HG02840 (cell line): Measurements from ENCODE around the gene MTM1.
A peak's percentile ranks its signal among the peaks of the same experiment; 100 is the strongest.

Experiments used
- ATAC-seq: cut with Tn5 transposase; IDR thresholded peaks from one replicate; pipeline ENCODE4 v1.9.1; 2021; ENCODE audit warnings: mild to moderate bottlenecking, moderate library complexity, moderate number of reproducible peaks; ENCODE audit not compliant: unreplicated experiment, low FRiP score

MTM1 gene

DNA sequence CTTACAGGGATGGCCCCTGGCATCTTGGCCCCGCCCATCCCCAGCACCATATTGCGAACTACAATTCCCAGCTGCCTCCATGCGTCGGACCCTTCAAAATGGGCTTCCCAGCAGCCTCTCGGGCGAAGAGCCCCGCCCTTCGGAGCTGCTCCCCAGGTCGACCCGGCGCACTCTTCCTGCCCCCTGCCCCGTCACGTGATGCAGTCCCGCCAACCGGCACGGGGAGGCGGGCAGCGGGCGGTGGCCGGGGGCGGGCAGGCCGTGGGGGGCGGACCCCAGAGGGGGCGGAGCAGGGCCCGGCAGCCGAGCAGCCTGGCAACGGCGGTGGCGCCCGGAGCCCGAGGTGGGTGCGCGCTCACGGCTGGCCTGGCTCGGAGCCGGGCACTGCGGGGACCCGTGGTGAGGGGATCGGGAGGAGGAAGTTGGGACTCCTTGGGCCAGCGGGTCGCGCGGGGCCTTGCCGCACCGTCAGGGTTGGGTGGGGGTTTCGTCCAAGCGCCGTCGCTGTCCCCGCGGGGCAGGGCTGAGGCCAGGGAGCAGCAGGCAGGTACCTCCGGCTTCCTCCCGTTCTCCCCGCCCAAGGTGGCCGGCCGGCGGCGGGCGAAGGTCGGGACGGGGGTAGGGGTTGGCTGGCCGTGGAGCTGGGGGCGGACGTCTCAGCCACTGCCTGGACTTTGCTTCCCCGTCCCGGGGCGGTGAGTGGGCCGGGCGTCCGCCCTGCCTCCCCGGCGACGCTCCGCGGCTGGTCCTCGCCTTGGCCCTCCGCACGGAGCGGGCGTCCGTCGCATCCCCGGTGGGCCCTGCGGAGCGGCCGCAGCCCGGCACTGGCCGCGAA, at the start of gene MTM1:
Gene MTM1 (plus strand): TSS at position 302 of the 835 bp plus-strand sequence. CDS start 23,994 bp downstream, outside the sequence.
- peak; percentile 94 for ATAC-seq

DNA sequence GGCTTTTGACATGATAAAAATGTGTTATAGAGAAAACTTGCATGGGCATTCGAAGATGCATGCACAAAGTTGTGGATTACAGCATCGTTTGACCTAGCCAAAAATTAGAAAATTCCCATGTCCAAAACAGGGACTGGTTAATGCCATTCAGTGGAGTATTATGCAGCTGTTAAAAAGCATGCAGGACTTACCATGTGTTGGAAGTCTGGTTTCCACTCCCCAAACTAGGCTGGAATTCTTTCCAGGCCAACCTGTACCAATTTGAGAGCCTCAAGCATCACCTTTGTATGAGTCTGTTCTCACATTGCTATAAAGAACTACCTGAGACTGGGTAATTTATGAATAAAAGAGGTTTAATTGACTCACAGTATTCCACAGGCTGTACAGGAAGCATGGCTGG, 45.9 kb upstream of the MTM1 start:
- ATAC-seq, result no peak

DNA sequence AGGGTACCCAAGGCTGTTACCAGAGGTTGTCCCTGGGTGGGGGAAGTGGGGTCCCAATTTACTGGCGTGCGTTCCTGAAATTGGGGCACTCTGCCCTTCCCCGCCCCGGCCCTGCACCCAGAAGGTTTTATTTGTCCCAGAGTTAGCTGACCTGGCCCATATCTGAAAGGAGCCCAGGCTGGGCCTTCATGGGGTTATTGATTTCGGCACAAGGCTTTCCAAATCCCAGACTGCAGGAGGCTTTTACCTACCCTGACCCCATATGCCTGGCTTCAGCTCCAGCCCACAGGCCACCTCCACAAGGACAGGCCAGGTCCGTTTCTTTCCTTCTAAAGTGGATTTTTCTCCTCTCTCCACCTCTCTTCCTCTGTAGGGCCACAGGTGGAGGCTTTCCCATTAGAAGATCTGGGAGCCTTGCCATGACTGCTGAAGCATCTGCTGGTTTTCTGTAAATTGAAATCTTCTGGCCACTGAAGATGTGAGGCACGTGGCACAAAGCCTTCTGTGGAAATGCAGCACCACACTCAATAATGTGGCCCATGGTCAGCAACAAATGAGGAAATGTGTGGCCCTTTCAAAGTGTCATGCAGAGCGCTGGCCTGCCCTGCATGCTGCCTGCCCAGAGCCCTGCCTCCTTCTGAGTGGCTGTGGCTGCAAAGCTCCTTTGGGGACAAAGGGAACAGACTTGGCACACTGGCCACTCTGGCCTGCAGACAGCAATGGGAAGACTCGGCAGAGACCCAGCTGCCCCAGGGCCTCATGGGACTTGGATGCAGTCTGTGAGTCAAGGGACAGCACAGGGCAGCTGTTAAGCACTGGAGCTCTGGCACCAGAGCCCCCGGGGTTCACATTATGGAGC, 43.1 kb upstream of the MTM1 start:
- no peak for ATAC-seq

DNA sequence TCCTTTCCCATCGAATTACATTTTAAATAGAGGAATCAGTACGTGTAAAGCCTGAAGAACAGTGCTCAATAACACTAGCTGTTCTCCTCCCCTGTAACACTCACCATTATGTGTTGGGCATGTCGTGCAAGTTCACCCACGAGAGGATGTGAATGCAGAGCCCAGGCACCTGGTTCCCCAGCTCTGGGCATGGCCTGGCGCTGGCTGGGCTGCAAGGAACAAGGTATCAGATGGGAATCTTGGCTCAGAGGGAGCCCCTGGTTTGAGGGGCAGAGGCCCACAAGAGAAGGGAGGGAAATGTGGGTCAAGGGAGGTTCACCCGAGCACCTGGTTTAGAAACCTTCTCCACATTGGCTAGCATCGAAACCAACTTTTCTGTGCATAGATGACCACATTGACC, 41.7 kb upstream of the MTM1 start:
- no peak for ATAC-seq

DNA sequence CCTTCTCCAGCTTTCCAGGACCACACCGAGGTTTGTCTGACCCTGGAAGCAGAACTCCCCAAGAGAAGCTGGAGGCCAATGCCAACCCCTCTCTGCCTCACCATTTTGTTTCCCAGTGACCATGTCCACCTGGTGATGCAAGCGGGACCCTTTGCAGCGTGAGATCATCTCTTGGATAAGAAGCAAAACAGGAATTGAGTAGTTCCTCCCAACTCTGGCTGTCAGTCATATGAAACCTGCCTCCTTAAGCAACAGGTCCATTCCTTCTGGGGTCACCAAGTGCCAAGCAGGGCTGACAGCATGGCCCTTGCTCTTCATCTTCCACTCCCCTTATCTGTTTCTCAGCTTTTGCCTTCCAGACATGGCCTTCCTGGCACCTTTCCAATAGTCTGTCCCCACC, 41.3 kb upstream of the MTM1 start:
- ATAC-seq, result no peak

DNA sequence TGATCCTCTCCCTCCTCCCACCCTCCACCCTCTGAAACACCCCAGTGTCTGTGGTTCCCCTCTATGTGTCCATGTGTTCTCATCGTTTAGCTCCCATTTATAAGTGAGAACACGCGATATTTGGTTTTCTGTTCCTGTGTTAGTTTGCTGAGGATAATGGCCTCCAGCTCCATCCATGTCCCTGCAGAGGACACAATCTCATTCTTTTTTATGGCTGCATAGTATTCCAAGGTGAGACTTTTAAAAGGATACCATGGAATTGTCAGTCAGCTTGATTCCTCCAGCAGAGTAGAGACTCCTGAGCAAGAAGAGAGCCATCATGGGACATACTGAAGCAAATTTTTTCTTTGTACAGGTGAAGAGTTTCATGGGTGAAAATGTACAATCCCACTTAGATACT, 38.8 kb upstream of the MTM1 start:
- no peak for ATAC-seq

DNA sequence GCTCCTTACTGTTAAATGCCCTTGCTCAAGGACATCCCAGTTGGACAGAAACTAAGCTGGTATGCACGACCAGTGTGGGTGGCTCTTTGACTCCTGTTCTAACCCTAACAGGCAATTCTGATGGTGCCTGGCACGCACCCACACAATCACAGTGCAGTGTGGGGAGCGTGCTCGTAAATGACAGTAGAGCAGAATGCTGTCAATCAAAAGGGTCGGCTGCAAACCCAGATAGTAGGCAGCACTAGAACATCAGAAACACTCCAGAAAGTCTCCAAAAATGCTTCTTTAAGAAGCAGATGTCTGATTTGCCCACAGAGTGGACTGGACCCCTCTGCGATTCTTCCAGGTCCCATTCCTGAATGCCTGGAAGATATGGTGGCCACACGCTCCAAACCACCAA, 37.6 kb upstream of the MTM1 start:
- ATAC-seq, result no peak

DNA sequence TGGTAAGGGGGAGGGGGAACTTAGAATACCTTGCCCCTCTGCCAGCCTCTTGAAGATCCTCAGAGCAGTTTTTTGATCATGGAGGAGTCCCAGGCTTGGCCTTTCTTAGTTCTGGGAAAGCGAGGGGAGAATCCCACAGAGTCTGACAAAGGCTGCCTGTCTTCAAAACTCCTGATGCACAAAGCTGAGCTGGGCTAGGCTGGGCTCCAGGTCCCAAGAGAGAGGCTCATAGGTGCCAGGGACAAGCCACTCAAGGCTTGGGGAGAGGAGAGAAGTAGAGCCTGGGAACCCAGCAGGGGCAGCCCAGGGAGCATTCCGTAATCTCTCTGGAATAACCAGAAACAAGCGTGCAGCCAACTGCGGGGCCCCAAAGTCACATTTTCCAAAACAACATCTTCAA, 37.0 kb upstream of the MTM1 start:
- ATAC-seq, result no peak

DNA sequence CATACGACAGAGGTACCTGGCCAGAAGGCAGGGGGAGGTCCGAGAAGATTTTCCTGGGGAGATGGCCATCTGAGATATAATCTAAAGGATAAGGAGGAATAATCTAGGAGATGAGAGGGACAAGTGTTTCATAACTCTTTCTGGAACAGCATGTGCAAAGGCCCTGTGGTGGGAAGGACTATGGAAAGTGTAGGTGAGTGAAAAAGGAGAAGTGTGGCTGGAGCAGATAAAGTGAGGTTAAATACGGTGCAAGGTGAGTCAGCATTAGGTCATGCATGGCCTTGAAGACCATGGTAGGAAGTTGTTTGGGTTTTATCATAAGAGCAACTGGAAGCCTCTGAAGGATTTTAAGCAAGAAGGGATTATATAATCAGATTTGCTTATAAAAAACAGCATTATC, 34.6 kb upstream of the MTM1 start:
- no peak for ATAC-seq

DNA sequence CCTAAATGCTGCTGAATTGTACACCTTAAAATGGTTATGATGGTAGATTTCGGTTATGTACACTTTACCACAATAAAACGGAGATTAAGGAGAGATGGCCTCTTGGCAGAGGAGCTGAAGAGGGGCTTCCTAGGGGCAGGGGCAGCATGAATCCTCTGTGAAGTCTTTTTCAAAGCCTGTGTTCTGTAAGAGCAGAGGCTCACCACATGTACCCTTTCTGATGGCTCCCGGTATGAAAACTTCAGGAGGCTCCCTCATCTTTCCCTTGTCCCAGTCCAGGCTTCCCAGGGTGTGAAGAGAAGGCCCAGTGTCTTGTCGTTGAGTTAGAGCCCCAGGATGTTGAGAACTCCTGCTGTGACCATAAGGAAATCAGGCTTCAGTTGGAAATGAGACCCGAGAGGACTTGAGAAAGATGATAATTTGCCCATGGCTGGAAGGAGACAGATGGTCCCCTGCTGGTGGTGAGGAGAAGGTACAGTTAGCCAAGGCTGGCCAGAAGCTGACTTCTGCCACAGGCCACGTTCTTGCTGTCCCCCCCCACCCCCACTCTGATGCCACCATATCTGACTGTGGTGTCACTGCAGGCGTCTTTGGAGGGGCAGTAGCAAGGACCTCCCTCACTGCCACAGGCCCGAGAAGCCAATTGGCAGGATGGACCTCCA, 31.8 kb upstream of the MTM1 start:
- no peak for ATAC-seq

DNA sequence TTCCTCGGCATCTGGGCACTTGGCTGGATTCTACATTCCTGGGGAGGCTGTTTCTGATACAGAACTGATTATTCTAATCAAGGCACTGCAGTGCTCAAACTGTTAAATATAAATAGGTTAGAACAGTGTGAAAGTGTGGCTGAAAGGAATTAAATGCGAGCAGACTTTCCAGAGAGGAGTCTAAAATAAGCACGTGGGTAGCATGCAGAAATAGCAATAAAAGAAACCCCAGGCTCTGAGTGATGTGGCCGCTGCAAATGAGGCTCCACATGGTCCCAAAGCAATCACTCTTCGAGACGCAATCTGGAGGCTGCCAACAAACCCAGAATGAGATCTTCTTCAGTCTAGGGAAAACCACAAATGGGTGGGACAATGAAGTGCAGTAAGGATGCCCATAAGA, 30.6 kb upstream of the MTM1 start:
- no peak for ATAC-seq

DNA sequence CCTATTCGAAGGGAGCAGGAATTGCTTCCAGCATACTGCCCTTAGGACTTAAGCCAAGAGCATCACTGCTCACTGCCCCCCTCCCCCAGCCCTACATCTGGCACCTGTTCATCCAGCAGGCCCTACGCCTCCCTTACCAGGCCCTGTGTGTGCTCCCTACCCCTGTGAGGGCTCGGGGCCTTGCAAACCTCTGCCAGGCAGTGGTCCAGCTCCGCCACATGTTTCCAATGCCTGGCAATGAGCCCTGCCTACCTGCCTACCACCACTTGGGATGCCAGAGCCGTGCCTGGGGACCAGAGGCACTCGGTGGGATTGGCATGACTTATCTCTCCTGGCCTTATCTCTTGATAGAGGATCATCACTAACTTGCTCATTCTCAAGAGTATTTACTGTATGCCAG, 27.5 kb upstream of the MTM1 start:
- ATAC-seq, result no peak

DNA sequence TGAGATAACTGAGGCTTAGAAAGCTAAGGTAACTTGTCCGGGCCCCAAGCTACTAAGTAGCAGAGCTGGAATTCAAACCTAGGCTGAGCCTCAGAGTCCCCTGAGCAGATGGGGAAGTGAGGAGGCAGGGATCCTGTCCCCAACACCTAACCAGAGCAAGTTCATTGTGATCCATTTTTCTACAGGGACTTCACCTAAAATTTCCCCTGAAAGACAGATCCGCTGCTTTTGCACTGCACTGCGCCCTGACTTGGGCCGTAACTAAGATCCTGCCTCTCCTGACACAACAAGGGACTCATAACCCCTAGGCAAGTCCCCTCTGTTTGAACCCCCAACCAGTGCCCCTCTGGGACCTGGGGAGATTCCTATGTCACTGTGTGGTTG, 25.6 kb upstream of the MTM1 start:
- peak; percentile 33 for ATAC-seq

DNA sequence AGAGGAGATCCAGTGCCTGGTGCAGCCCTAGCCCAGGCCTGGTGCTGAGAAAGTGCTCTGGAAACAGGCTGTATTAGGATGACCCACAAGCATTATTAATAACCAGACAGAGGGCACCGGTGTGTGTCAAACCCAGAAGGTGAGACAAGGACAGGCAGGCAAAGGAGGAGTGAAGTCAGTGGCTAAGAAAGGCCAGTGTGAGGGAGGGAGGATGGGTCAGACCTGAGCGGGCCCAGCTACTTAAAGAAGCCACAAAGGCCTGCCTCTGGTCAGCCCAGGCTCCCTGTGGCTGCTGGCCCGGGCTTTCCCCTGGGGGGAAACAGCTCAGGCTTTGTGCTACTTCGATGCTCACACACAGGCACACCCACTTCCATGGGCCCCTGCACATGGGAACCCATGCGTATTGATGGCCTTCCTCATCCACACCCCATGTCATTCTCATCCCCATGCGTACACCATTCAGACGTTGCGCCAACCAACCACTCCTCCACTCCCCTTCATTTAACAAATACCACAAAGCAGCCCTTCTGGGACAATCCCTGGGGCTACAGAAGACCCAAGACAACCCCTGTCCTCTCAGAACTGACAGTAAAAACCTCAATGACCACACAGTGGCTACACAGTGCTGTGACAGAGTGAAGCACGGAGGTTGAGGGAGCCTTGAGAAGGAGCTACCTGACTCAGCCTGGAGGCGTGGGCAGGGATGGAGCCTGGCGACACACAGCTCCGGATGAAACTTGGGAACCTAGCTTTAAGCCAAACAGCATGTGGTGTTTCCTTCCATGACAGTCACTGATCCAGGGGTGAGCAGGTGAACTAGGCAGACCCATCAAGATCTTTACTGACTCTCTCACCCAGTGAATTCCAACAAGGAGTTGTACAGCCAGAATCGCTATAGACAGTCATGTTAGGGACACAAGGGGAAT, 24.9 kb upstream of the MTM1 start:
- ATAC-seq, result peak; percentile 46

DNA sequence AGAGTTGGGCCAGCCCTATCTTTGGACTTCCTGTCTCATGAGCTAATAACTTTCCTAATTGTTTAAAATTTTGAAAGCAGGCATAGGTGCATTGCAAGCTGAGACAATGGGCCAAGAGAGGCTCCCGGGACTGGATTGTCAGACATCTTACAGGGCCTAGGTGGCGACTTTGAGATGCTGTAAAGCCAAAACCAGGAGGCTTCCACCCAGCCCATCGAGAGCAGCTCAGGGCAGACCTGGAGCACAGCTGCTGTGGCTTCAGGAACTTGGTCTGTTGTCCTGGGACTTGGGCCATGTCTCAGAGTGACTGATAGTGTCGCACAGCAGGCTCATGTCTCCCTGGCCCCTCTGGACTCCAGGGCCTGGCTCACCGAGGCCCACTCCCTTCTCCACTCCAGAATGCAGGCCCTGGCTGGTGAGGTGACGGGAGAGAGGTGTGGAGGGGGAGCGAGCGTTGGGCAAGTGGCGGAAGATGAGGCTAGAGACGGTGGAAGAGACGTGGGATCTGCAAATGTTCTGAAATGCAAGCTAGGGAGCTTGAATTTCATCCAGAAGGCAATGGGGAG, 24.1 kb upstream of the MTM1 start:
- ATAC-seq, result no peak

DNA sequence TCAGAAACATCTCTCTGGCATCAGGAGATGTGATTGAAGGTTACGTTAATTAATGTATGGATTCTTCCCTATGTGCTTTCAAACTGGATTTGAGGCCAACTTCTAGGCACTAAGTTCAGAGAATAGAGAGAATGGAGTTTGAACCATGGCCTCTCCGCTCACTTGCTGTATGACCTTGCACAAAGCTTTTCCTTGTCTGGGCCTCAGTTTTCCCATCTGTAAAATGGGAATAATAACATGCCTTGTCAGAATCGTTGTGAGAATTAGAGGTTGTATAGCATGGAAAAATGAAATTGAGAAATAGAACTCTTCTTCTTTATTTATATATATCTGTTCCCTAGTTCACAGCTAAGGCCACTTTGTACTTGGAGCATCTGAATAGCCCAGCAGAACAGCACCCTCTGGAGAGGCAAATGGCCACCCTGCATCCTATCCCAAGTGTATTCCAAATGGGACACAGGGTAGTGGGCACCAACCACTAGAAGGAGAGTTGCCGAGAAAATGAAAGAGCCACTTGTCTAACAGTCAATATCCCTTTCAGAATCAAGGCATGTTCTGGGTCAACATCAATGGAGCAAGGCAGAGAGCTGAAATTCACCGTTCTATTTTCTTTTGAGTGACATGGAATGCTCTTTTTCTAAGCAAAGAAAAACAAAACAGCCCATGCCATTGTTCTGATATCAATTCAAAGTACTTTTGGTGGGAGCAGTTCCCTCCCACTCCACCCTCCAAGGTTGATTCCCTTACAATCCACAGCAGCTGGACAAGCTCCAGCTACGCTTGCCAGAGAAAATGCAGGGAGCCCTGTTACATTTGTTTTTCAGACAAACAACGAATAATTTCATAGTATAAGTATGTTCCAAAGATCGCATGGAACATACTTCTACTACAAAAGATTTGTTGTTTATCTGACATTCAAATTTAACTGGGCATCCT, 23.3 kb upstream of the MTM1 start:
- no peak for ATAC-seq

DNA sequence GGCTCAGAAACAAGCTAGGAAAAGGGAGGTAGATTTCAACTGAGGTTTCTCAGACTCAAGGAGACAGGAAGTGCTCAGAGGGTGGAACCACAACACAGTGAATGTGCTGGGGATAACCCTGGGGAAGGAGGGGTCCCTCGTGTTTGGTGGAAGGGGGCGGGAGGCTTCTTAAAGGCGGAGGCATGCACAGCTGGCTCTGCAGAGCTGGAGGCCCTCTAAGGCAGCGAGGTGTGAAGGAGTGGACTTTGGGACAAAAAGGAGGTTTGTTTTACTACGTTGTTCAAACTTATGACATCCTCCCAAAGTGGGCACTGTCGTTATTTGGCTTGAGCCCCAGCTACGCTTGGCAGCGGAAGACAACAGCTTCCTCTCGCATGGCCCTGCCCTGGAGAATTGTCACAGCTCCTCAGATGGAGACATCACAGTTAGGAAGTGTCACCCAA, 21.7 kb upstream of the MTM1 start:
- no peak for ATAC-seq

DNA sequence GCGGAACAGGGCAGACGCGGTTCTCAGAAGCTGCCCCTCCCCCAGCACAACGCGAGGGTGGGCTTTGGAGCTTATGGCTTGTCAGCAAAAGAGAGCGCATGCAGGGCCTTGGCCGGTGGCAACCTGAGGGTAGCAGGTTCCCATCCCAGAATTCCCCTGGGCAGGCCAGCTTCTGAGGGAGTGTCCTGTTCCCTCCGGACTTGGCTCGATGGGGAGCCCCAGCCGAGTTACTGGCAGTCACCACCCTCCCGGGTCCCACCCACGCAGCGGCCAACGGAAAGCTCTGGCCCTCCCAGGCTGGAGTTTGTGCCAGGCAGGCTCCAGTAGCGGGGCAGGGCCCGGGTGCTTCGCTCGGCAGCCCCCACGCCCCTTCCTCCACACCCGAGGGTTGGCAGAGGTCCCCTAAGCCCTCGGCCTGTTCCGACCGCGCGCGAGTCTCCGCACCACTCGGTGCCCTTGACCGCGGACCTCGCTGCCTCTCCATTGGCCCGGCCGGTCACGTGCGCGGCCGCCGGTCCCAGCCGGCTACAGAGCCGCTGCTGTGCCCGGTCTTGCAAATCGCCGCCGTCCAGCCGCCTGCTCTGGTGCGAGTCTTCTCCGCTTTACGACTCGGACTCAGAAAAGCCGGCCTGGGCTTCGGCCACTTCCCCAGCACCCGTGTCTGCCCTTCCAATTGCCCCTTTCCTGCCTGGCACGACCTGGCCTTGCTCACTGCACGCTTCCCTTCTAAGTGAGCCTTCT, 20.9 kb upstream of the MTM1 start:
- ATAC-seq, result no peak
